ENCODE results near the gene ENDOU.

ENDOU gene

DNA sequence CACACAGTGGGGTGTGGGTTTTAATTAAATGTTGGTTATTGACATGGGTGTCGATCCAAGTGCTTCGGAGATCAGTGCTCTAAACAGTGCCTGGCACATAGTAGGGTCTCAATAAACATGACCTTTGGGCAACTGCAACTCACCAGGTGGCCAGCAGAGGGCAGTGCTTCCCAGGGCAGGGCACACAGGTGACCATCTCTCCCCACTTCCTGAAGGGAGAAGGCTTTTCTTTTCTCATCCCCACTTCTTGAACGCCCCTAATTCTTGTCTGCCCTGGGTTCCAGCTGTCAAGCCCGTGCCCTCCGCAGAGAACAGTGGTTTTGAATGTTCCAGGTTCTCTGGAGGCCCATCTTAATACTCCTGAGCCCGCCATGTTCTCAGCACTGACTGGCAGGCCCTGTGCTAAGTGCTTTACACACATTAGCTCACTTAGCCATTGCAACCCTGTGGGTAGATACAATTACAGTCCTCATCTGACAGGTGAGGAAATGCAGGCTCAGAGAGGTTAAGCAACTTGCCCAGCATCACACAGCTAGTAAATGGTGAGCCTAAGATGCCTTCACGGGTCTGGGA lies 17.0 kb upstream of the ENDOU start:
- peak; percentile 12 to 75 for DNase-seq

DNA sequence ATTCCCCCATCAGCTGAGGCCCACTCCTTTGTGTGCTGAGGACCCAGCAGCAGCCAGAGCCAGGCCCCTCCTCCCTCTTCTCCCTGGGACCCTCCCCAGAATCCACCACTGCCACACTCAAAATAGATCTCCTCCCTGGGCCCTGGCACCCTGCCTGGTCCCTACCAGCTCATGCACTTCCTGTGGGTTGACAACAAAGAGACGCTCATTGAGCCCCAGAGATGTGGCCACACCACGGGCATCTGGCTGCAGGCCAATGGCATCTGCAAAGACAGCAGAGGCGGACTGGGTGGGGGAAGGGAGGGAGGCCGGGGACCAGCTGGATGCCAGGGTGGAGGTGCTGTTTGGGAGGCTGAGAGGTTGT lies 16.0 kb upstream of the ENDOU start:
- peak; percentile 29 to 41 for DNase-seq

DNA sequence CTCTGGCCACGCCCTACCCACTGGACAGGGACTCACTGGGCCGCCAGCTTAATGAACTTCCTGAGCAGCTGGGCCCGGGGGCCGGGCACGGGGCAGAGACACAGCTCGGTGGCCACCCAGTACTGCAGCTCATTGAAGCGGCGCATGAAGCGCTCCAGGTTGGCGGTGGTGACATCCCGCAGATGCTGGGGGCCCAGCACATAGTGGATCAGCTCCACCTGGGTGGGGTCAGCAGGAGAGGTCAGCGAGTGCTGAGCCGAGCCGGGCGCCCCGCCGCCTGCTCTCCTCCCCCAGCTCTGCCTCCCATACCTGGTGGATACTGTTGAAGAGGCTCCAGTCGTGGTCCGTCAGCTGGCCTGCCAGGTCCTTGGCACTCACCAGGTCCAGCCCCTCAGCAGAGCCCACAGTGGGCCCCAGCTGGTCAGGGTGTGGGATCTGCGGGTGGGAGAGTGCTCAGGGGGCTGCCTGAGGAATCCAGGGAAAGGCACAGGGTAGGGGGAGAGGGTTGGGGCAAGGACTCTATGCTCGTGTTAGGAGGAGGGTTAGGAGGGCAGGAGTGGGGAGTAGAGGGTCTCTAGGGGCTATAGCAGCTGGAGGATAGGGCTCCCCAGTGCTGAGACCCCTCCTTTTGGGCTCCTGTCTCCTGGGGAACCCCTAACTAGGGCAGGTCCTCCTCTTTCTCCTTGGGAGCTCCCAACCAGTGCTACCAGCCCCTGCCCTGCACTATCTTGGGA lies 15.5 kb upstream of the ENDOU start:
- no peak for DNase-seq

DNA sequence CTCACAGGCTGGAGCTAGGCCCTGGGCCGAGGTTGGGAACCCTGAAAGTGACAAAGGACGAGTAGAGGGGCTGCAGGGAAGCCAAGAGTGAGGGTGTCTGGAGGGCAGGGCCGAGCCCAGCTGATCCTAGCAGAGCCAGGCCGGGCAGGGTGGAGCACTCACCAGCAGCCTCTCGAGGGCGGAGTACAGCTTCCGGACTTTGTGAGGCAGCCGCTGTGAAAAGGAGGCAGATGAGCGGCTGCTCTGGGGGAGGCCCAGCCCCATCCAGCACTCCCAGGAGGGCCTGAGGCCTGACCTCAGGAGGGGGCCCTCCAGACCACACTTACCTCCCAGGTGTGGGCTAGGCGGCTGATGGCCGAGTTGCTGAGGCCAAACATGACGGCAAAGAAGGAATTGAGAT lies 14.7 kb upstream of the ENDOU start:
- DNase-seq = no peak

DNA sequence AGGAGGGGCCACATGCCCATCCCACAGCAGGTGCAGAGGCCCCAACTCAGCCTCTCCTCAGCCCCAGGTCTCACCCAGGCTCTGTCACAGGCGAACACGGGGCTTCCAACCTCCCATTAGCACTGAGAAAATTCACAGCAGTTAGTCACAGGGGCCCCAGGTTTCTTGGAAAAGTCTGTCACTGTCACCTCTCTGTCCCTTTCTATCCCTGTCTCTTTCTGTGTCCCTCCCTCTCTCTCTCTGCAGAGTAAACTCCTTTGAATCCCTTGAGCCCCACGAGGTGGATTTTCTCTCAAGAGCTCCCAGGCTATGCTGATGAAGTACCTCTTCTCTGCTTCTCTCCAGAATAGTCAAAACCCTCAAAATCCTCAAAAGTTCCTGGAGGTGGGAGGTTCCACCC lies 14.0 kb upstream of the ENDOU start:
- no peak for DNase-seq

DNA sequence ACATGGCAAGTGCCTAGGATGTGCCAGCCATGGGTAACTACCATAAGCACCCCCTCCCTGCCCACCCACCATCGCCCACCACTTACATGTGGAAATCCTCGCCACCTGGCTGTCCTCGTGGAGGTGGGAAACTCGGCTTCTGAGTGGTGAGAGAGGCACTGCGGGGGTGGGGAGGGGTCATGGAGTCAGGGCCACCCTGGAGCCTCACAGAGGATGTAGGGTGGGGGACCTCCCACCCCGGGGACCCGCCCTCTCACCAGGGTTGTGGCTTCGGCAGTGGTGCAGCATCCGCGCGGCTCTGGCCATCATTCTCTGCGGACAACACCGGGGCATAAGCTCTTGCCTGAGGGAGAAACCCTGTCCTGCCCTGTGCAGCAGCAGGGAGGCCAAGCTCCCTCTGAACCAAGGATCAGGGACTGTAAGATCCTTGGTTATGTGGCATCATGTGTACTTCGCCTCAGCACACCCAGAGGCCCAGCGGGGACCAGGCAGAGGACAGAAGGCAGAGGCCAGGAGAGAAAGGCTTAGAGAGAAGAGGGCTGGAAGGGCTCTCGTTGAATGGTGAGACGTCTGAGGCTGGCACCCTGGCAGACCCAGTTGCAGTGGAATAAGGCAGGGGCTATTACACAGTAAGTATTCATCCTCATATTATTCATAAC lies 12.8 kb upstream of the ENDOU start:
- DNase-seq = no peak

DNA sequence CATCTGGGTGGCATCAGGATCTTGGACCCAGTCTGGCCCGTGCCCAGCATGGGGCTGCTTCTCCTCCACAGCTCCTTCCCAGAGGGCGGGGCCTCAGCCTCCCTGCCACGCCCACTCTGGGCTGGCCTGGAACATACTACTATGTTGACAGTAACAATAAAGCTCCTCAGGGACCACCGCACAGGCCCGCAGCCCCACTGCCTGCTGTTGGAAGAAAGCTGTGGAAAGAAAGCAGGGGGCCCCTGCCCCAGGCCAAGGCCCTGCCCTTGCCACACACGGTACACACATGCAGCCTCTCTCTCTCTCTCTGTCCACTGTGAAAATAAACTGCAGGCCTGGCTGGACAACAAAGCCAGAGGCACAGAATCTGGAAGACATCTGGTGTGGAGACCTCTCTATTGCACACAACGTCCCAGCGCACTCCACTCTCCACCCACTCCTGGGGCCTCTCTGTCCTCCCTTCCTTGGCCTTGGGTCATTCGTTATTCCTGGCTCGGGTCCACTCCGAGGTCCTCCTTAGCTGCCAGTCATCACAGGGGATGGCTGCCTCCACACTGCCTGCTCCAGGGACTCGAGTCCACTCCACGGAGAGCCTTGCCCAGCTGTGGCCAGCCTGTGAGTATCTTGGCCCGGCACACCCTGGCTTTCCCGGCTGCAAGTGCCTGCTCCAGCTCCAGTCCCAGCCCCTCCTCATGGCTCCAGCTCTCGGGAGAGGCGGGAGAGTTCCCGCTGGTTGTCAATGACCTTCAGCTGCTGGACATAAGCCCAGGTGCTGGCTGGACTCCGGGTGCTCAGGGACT lies 11.8 kb upstream of the ENDOU start:
- DNase-seq = no peak

DNA sequence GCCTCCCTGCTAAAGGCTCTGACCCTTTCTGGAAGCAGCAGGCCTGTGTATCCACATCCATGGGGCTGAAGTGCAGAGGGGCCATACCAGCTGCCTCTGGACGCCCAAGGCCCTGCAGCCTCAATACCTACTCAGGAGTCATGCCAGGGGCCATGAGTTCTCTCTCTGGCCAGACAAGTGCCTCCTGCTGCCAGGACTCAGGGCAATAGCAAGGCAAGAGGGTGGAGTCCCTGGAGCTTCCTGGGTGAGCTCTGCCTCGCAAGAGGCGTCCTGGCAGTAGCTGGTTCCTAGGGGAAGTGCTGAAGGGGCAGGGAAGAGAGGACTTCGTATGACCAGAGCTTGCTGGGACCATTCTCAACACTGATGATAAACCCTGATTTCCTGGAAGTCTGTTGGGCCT lies 10.9 kb upstream of the ENDOU start:
- no peak for DNase-seq

DNA sequence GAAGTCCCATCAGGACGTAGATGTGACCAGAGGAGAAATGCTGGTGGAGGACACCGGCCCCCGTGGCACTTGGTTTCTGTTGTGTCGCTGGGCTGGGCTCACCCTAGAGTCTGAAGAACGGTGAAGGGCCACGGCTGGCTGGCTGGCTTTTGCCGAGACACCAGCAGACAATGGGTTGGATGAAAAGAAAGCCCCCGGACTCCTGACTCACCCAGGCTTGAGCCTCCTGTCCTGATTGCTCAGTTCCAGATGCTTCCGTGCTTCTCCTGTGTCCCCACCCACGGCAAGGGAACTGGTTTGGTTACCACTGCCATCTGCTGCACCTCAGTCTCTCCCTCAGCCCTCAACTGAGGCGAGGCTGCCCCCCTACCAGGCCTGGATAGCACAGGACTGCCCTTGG lies 10.4 kb upstream of the ENDOU start:
- DNase-seq = no peak

DNA sequence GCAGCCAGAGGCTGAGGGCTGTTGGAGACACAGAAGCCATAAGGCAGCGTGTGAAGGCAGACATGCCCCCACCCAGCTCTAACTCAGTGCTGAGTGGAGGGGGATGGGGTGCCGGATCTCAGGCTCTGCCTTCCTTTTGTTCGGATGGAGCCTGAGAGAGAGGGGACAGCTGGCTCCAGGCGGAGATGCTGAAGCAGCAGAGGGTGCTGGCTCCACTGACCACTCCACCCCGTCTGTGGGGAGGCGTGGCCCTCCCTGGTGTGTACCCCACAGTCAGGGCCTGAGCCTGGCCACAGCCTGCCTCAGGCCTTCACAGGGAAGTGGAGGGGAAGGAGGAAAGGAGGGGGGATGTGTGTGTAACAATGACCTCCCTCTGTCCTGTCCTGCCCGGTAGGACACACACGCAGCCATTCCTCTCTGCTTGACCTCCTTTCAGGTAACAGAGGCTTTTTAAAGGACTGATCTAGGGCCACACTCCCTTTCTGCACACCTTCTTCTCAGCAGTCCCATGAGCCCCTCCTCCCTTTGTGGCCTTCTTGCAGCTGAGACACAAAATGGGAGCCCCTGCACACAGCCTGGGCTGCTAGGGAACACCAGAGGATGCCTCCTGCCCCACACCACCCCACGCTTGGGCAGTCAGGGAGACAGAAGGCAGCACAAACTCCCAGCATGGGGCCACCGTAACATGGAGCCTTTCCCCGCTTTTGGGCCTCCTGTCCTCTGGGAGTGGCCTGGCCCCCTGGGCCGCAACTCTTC lies 9.6 kb upstream of the ENDOU start:
- no peak for DNase-seq

DNA sequence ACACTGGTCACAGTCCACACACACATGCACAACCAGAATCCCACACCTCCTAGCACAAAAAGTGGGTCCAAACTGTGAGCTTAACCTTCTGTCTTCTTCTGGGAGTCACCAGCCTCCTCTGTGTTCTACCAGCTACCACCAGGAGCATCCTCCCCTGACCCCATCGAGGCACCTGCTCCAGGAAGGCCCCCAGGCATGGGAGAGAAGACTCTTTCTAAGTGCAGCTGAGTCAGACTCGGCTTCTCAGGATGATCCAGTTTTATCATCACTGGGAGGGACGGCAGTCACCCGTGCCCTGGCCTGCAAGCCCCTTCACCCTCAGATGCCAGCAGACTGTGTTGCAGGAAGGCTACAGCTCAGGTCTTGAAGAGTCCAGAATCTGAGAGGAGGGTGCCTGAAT lies 7.9 kb upstream of the ENDOU start:
- DNase-seq = no peak

DNA sequence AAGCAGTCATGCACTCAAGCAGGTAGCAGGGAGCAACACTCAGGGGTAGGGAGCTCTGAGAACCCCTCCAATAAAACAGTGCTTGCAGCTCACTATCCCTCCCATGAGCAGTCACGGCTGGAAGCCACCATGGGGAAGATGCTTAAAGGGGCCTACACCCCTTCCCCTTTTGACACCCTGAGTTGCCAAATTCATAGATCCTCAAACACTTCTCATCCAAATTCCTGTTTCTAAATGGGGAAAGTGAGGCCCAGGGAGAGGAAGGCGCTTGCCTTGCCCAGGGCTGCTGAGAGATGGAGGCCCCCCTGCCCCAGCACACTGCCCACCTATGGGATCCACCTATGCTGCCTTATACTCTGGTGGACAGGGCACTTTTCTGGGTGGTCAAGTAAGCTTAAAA lies 7.2 kb upstream of the ENDOU start:
- no peak for DNase-seq

DNA sequence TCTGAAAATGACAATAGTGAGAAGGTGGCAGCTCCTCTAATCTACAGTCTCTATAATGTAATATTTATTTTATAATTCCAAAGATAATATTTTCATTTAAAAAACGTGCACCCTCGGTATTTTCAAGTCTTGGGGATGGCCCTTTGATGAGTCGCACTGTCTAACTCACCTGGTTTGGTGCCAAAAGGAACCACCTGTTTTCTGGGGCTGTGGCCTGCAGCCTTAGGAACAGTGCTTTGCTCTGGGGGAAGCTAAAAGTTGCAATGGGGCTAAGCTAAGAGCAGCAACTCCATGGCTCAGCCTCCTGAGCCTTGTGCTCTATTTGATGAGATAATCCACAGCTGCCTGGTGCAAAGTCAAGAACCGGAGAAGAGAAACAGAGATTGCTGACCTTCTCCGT lies 6.4 kb upstream of the ENDOU start:
- no peak for DNase-seq

DNA sequence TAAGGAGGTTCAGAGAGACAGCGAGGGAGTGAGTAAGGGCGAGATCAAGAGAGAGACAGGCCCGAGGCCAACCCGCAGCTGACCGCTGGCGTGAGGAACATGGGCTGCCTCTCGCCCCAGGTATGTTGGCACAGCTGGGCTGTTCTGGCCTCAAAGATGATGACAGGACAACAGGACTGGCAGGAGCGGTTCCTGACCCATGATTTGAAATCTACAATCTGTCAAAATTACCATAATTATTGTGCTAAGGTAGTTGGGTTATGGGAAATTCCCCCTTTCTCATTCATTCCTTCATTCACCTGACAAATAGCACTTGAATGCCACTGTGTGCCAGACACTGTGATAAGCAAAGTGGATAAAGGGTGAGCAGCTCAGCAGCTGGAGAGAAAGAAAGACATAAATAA lies 5.1 kb upstream of the ENDOU start:
- DNase-seq = no peak

DNA sequence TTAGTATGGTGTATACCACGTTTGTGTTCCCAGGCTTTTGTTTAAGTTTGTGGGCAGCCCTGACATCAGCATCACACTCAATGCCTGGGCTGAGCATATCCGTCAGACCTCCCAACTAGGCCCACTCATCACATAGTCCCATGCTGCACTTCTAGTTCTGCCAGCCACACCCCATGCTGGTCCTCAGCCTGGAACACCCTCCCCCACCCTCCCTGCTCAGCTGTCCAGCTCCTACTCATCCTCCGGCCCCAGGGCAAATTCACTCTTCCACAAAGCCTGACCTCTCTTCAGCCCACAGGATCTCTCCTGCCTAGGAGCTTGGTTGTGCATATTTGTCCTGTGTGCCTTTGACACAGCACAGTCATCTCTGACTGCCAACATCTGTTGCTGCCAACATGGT lies 3.9 kb upstream of the ENDOU start:
- no peak for DNase-seq

DNA sequence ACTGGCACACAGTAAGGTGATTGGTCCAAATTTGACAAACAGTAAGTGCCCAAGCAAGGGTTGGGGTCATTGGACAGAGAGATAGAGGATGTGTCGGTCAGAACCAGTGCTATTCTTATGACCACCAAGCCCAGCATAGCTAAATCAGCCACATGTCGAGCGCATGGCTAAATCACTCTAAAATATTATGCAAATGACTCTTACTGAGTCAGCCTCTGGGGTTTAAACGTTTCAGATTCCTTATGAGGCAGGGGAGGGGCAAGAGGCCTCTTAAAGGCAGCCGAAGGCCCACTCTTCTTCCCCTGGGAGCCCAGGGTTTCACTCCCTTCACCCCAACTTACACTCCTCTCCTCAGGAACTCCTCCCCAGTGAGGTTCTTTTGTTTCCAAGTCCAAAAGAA lies 603 bp upstream of the ENDOU start:
- no peak for DNase-seq

DNA sequence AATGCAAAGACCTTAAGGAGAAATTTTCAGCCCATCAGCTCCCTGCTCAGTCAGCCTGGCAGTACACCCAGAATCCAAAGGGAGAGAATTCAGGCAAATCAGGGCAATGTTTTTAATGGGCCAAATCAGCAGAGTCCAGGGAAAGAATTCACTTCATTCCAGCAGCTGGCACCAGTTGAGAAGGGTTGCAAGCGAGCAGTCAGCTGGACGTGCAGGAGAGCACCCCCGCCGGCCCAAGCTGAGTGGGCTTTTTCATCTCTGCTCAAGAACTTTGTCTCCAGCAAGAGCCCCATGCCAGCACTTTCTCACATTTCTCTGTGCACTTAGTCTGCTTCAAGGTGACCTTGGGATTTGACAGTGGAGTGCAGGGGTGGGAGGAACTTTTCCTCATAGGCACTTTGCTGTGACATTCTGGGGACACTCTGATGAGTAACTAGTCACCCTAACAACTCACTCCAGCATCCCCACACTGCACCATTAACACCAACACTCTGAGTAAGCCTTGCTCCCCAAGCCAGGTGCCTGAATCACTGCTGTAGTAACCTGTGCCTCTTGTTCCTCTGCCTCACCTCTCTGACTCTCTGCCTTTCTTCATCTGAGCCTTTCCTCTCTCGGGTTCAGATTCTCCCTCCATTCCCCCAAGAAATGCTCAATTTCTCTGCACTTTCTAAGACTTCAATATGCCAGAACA lies 2.2 kb downstream of the ENDOU start:
- DNase-seq = no peak

DNA sequence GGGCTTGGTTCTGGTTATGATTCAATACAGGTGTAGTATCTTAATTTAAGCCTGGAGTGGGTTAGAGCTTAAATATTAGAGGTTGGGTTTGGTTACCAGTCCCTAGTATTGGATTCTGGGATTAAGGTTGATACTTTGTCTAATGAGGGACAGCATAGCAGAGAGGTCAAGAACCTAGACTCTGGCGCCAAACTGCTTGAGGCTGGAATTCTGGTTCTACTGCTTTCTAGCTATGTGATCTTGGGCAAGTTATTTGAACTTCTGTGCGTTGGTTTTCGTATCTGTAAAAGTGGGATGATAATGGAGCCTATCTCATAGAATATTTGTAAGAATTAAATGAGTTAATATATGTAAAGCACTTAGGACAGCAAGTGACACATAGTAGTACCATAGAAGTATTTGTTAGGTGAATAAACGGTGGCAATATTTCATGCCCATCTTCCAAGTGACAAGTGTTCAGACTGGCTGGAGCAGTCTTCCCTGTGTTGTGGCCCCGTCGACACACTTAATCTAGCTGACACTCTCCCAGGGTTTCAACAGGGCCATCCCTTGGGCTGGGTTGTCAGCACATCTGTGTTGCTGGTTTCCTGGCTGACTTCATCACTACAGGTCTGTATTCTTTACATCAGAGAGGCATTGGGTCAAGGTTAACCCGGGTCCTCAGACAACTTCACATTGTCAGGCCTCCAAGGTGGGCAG lies 3.0 kb downstream of the ENDOU start:
- DNase-seq = no peak

DNA sequence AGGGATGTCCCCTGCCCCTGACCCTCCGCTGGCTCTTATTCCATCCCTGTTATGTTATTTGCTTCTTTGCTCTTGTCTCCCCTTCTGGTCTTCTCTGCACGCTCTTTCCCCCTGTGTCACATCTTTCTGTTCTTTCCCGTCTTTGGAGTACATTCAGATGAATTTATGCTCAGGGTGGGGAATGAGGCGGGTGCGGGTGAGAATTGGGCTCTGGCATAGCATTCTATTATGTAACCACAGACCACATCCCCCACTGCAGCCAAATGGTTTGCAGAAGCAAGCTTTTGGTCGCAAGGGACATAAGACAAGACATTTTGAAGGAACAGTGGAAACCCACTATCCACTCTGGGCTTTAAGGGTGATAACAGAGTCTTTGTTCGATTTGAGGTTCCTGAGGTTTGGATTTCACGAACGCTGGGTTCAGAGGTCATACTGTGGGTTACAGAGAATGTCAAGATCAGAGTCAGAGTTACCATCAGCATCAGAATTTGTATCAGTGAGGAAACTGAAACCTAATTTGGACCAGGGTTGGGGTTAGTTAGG lies 3.8 kb downstream of the ENDOU start:
- DNase-seq = no peak

DNA sequence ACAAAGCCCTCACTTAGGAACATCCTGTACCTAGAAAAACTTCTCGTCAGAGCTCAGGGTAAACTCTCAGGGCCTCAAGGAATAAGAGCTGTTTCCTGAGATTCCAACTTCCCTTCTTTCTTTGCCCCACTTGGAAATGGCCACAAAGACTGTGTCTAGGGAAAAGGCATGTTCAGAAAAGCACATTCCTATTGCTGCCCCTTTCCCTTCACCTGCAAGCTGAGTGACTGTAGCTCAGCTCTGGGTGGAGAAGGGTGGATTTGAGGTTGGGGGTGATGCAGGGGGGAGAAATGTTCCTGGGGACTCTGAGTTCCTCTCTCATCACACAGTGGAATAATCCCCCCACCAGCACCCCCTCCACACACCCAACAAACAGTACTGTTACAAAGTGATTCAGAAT lies 6.8 kb downstream of the ENDOU start:
- no peak for DNase-seq

DNA sequence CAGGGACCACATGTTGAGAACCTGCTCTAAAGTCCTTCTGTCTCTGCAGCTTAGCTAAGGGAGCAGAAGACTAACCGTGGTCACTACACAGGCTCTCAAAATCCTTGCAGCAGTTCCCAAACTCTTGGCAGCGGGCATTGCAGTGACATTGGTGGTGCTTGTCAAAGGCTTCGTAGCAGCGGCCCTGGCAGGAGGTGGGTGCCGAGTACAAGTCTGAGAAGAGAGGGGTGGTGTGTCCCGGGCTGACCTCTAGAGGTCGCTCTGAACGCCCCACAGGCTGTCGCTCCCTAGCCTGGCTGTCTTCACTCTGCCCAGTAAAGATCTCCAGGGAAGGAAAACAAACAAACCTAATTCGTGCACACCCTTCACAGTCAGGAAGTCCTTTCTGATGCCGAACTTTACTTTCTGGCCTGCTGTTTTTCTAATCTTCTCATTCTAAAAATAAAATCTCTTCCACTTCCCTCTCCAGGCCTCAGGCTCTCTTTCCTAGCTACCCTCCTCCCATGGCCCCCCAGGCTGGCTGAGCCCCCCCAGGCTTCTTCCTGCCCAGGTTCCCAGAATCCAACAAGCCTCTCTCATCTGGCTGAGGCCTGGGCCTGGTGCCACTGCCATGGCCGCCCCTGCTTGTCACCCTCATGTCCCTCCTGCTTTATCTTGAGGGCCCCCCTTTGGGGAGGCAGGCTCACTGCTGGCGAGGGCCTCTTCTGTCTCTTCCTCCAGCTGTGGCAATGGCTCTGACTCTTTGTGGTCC lies 7.7 kb downstream of the ENDOU start:
- peak; percentile 44 to 65 for DNase-seq

Measured in inflammatory macrophage treated with lipopolysaccharide for 1 hour (primary cell).